Measurements from ENCODE around the gene QRICH2.

GRCh38 chr17:76262732-76263344, 45.2 kb downstream of the QRICH2 start:
- TF ChIP-seq CTCF (conservative IDR thresholded peaks at IDR 0.05 in 1 of 2, IDR thresholded peaks at IDR 0.05 in 1 of 2; ENCODE audit: extremely low read depth in 1 of 2, insufficient read depth in 1 of 2, low read depth in 1 of 2, low read length in 2 of 2) (no peak), EZH2 (IDR thresholded peaks at IDR 0.05; ENCODE audit: borderline replicate concordance, low read length) (no peak)

Measured in mammary epithelial cell (primary cell).